ENCODE data around the gene ZBTB2.

- TF ChIP-seq FOXM1 (IDR thresholded peaks at IDR 0.05; ENCODE audit: low read depth), result no peak
- no peak for TF ChIP-seq TCF12 (IDR thresholded peaks at IDR 0.05)
- TF ChIP-seq RXRA (IDR thresholded peaks at IDR 0.05; ENCODE audit: borderline replicate concordance, low read depth), result no peak
- no peak for TF ChIP-seq EZH2phosphoT487 (IDR thresholded peaks at IDR 0.05; ENCODE audit: borderline replicate concordance, low read depth)
- TF ChIP-seq REST (IDR thresholded peaks at IDR 0.05; ENCODE audit: low read depth, low read length), result no peak
- no peak for TF ChIP-seq POLR2AphosphoS5 (IDR thresholded peaks at IDR 0.05; ENCODE audit: low read depth, low read length)
- no peak for TF ChIP-seq CTCF (IDR thresholded peaks at IDR 0.05)
- TF ChIP-seq ELF1 (IDR thresholded peaks at IDR 0.05), result no peak
- no peak for TF ChIP-seq YY1 (IDR thresholded peaks at IDR 0.05; ENCODE audit: low read depth)
- no peak for TF ChIP-seq MAX (IDR thresholded peaks at IDR 0.05; ENCODE audit: low read depth)
- no peak for TF ChIP-seq USF1 (IDR thresholded peaks at IDR 0.05; ENCODE audit: borderline replicate concordance, low read depth)
Measured at GRCh38 chr6:151349651-151350270, 41.6 kb downstream of the ZBTB2 start.

Data from SK-N-SH (cell line).